Peyer's patch (tissue), 4 donors: Measurements from ENCODE around the gene PACRG. TPM values are rescaled to one million over a fixed set of nuclear protein-coding genes. Genes with fewer than 3 reads are reported as not detected.

Source experiments
- DNase-seq, 3 donors: peaks; one replicate each; pipeline ENCODE4 v3.0.0-alpha.2; 2017 to 2019
- H3K27ac ChIP-seq, 4 donors: fragments of 200-600 bp; sonication (generic); one replicate each; pipeline ENCODE4 v1.5.1; 2016 to 2019
- H3K27me3 ChIP-seq, 2 donors: fragments of 200-600 bp; sonication (generic); one replicate each; pipeline ENCODE4 v1.5.1; 2019
- H3K36me3 ChIP-seq, 3 donors: fragments of 200-600 bp; sonication (generic); one replicate each; pipeline ENCODE4 v1.5.1; 2016 to 2019
- H3K4me1 ChIP-seq, 4 donors: fragments of 200-600 bp; sonication (generic); one replicate each; pipeline ENCODE4 v1.5.1; 2016 to 2019
- H3K4me3 ChIP-seq, 4 donors: fragments of 200-600 bp; sonication (generic); 1 replicate in 3 of 4; 2 replicates in 1 of 4; pipeline ENCODE4 v1.5.1; 2016 to 2019; ENCODE audit warnings: mild to moderate bottlenecking in 1 of 4
- H3K9me3 ChIP-seq, 4 donors: fragments of 200-600 bp; sonication (generic); one replicate each; pipeline ENCODE4 v1.5.1; 2016 to 2019; ENCODE audit warnings: mild to moderate bottlenecking in 1 of 4
- POLR2A ChIP-seq, 2 donors: fragments of 450-650 bp; IDR thresholded peaks; one replicate each; pipeline ENCODE4 v1.5.1; 2017; ENCODE audit warnings: antibody characterized with exemption in 2 of 2, mild to moderate bottlenecking in 2 of 2, moderate library complexity in 2 of 2
- total RNA-seq, 4 donors: library from RNA; depleted of rRNA; stranded (reverse); fragments of >200 nt; gene quantifications; one replicate each; pipeline ENCODE4 v1.1.0, GENCODE V29; 2016
- TF ChIP-seq, protein P1 (sequence below), 6 experiments: fragments of 450-650 bp in 4 of 6; fragments of 200-600 bp in 2 of 6; sonication (generic) in 1 of 6; IDR thresholded peaks; one replicate each; pipeline ENCODE4 v1.5.1; 2017 to 2019; ENCODE audit warnings: antibody characterized with exemption in 6 of 6, mild to moderate bottlenecking in 3 of 6, moderate library complexity in 1 of 6

Gene PACRG
- total RNA-seq, 4 donors from 2014 or later, result 0.76 to 2.5 TPM; not detected in 2

DNA sequence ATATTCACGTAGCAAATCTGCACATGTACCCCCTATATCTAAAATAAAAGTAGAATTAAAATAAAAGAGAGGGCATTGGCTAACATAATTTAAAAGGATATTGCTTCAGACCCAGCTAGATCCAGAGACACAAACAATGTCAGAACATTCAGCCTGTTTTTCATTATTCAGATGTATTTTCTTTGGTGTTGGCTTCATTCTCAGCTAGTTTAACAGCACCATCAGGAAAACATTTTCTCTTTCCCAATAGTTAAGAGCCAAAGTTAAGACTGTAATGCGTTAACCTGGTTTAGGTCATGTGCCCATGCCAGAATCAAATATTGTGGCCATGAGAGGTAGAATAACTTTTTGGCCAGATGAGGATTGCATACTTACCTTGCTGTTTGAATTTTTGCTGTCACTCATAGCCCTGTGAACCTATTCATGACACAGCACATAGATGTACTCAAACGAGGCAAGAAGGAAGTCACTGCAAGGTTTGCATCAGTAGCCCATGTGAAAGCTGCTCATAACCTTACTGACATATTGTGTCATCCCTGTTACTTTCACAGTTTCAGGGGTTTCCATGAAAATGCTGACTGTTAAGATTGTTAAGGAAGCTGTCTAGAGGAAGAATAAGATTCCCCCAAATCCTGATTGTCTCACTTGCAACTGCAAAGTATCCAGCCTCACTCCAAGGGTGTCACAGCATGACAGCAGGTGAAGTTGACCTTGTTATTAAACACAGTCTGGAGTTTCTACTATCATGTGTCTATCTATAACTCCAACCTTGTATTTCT is 233.1 kb downstream of the PACRG start:
- H3K9me3 ChIP-seq, result no peaks in the 10 kb centered on the region
- no peak for DNase-seq
- H3K4me3 ChIP-seq, result no peak overlapping the region
- H3K27me3 ChIP-seq, result no peaks in the 10 kb centered on the region
- TF ChIP-seq POLR2A (IDR thresholded peaks at IDR 0.05), result no peak
- TF ChIP-seq, protein P1, sequence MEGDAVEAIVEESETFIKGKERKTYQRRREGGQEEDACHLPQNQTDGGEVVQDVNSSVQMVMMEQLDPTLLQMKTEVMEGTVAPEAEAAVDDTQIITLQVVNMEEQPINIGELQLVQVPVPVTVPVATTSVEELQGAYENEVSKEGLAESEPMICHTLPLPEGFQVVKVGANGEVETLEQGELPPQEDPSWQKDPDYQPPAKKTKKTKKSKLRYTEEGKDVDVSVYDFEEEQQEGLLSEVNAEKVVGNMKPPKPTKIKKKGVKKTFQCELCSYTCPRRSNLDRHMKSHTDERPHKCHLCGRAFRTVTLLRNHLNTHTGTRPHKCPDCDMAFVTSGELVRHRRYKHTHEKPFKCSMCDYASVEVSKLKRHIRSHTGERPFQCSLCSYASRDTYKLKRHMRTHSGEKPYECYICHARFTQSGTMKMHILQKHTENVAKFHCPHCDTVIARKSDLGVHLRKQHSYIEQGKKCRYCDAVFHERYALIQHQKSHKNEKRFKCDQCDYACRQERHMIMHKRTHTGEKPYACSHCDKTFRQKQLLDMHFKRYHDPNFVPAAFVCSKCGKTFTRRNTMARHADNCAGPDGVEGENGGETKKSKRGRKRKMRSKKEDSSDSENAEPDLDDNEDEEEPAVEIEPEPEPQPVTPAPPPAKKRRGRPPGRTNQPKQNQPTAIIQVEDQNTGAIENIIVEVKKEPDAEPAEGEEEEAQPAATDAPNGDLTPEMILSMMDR (IDR thresholded peaks at IDR 0.05), result no peak
- no peaks in the 10 kb centered on the region for H3K36me3 ChIP-seq
- no peak overlapping the region for H3K27ac ChIP-seq
- no peaks in the 10 kb centered on the region for H3K4me1 ChIP-seq

- Histone ChIP-seq H3K4me1 (no peaks in the 10 kb centered on the region), H3K4me3 (no peak overlapping the region), H3K27me3 (no peaks in the 10 kb centered on the region), H3K27ac (no peak overlapping the region), H3K9me3 (no peaks in the 10 kb centered on the region), H3K36me3 (no peaks in the 10 kb centered on the region)
- no peak for TF ChIP-seq POLR2A (IDR thresholded peaks at IDR 0.05)
- TF ChIP-seq, protein P1 (IDR thresholded peaks at IDR 0.05), result no peak
- no peak for DNase-seq
Measured at GRCh38 chr6:162962093-162962492, 234.3 kb downstream of the PACRG start.

GRCh38 chr6:162963861-162964260 is 236.1 kb downstream of the PACRG start:
- TF ChIP-seq, protein P1 (IDR thresholded peaks at IDR 0.05), result no peak
- TF ChIP-seq POLR2A (IDR thresholded peaks at IDR 0.05), result no peak
- DNase-seq, result no peak

DNA sequence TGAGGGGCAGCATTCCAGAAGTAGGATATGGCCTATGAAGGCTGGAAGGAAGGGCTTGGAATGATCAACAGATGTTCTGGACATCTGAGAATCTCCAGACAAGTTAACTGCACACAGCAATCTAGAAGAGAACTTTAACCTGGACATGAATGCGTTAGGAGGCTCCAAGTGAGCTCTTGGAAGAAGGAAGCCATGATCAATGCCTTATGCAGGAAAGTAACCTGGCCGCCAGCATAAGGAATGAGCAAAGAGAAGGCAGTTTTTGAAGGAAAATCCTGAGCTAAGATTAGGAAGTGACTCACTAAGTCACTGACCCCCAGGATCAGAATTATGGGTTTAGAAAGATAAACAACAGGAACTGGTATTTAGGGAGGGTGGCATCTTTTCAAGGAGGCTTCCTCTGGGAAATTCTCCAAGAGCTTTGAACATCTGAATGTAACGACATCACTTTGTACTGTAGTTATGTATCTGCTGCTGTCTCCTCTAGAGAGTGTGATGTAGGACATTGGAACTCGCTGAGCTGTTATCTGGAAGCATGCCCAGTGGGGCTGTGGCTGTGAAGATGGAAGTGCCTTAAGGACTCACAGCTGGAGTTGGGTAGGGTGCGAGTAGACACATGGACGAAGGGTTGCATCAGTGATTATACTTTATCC is 236.8 kb downstream of the PACRG start:
- H3K4me3 ChIP-seq, result no peak overlapping the region
- H3K4me1 ChIP-seq, result no peaks in the 10 kb centered on the region
- H3K27ac ChIP-seq, result no peak overlapping the region
- TF ChIP-seq POLR2A (IDR thresholded peaks at IDR 0.05), result no peak
- TF ChIP-seq, protein P1 (IDR thresholded peaks at IDR 0.05), result no peak
- no peak for DNase-seq
- no peaks in the 10 kb centered on the region for H3K36me3 ChIP-seq
- H3K27me3 ChIP-seq, result no peaks in the 10 kb centered on the region
- H3K9me3 ChIP-seq, result no peaks in the 10 kb centered on the region

More at GRCh38 chr6:162963861-162964260, 236.1 kb downstream of the PACRG start:
- H3K4me1 ChIP-seq, result no peaks in the 10 kb centered on the region
- H3K4me3 ChIP-seq, result no peak overlapping the region
- no peaks in the 10 kb centered on the region for H3K27me3 ChIP-seq
- no peak overlapping the region for H3K27ac ChIP-seq
- H3K9me3 ChIP-seq, result no peaks in the 10 kb centered on the region
- H3K36me3 ChIP-seq, result no peaks in the 10 kb centered on the region

GRCh38 chr6:162965366-162965765 is 237.6 kb downstream of the PACRG start:
- no peak for DNase-seq
- Histone ChIP-seq H3K9me3 (no peaks in the 10 kb centered on the region), H3K4me3 (no peak overlapping the region), H3K4me1 (no peaks in the 10 kb centered on the region), H3K36me3 (no peaks in the 10 kb centered on the region), H3K27me3 (no peaks in the 10 kb centered on the region), H3K27ac (no peak overlapping the region)
- no peak for TF ChIP-seq POLR2A (IDR thresholded peaks at IDR 0.05)
- TF ChIP-seq, protein P1 (IDR thresholded peaks at IDR 0.05), result no peak
